SK-N-SH treated with all-trans-retinoic acid at 6 μM for 48 hours (cell line): ENCODE results near the gene ENDOG.

Source experiments
- ATAC-seq: fragments of 200-7000 bp; cut with Tn5 transposase; 3 replicates; pipeline ENCODE4 v1.9.1; 2020; ENCODE audit warnings: mild to moderate bottlenecking, moderate library complexity
- ARNTL ChIP-seq: fragments of 450-650 bp; formaldehyde crosslinking; IDR thresholded peaks from 2 replicates; pipeline ENCODE4 v1.5.0; 2020; ENCODE audit warnings: low read depth, mild to moderate bottlenecking, moderate library complexity, borderline replicate concordance
- BACH2 ChIP-seq: fragments of 250-450 bp; sonication (Bioruptor Pico); IDR thresholded peaks from 2 replicates; pipeline ENCODE4 v1.9.0; 2021; ENCODE audit warnings: mild to moderate bottlenecking, borderline replicate concordance
- CSDC2 ChIP-seq: fragments of 250-450 bp; sonication (Bioruptor Pico); IDR thresholded peaks from 2 replicates; pipeline ENCODE4 v1.5.0; 2020; ENCODE audit warnings: mild to moderate bottlenecking, moderate library complexity
- ESRRG ChIP-seq: fragments of 250-450 bp; sonication (Bioruptor Pico); IDR thresholded peaks from 2 replicates; pipeline ENCODE4 v1.6.1; 2021; ENCODE audit warnings: mild to moderate bottlenecking
- GLIS3 ChIP-seq: fragments of 250-450 bp; sonication (Bioruptor Pico); IDR thresholded peaks from 2 replicates; pipeline ENCODE4 v1.5.0; 2020; ENCODE audit warnings: mild to moderate bottlenecking, moderate library complexity
- ISL1 ChIP-seq: fragments of 250-450 bp; sonication (Bioruptor Pico); IDR thresholded peaks from 2 replicates; pipeline ENCODE4 v2.1.2; 2022; ENCODE audit warnings: mild to moderate bottlenecking, moderate library complexity
- OSR1 ChIP-seq: fragments of 250-450 bp; sonication (Bioruptor Pico); IDR thresholded peaks from 2 replicates; pipeline ENCODE4 v1.8.0; 2022; ENCODE audit warnings: moderate library complexity, mild to moderate bottlenecking, inconsistent platforms
- RARB ChIP-seq: fragments of 250-450 bp; sonication (Bioruptor Pico); IDR thresholded peaks from 2 replicates; pipeline ENCODE4 v1.8.0; 2021; ENCODE audit warnings: mild to moderate bottlenecking, moderate library complexity
- SNAI2 ChIP-seq: fragments of 250-450 bp; sonication (Bioruptor Pico); IDR thresholded peaks from 2 replicates; pipeline ENCODE4 v1.5.0; 2020; ENCODE audit warnings: mild to moderate bottlenecking, moderate library complexity
- TCF4 ChIP-seq: fragments of 250-450 bp; sonication (Bioruptor Pico); IDR thresholded peaks from 2 replicates; pipeline ENCODE4 v1.8.0; 2021; ENCODE audit warnings: mild to moderate bottlenecking, moderate library complexity, borderline replicate concordance
- TOX ChIP-seq: fragments of 250-450 bp; sonication (Bioruptor Pico); IDR thresholded peaks from 2 replicates; pipeline ENCODE4 v1.8.0; 2021; ENCODE audit warnings: mild to moderate bottlenecking, moderate library complexity, borderline replicate concordance
- ZC3H10 ChIP-seq: fragments of 250-450 bp; sonication (Bioruptor Pico); IDR thresholded peaks from 2 replicates; pipeline ENCODE4 v1.5.1; 2021; ENCODE audit warnings: mild to moderate bottlenecking, moderate library complexity
- ZFP3 ChIP-seq: fragments of 250-450 bp; sonication (Bioruptor Pico); IDR thresholded peaks from 2 replicates; pipeline ENCODE4 v1.5.0; 2020; ENCODE audit warnings: mild to moderate bottlenecking, moderate library complexity
- ZFP30 ChIP-seq: fragments of 450-650 bp; formaldehyde crosslinking; IDR thresholded peaks from 2 replicates; pipeline ENCODE4 v1.5.0; 2022; ENCODE audit warnings: mild to moderate bottlenecking, moderate library complexity
- ZNF565 ChIP-seq: fragments of 450-650 bp; formaldehyde crosslinking; conservative IDR thresholded peaks from 2 replicates; pipeline ENCODE4 v1.5.0; 2020; ENCODE audit warnings: low read depth, mild to moderate bottlenecking, moderate library complexity
- ZNF70 ChIP-seq: fragments of 450-650 bp; formaldehyde crosslinking; IDR thresholded peaks from 2 replicates; pipeline ENCODE4 v1.5.0; 2020; ENCODE audit warnings: mild to moderate bottlenecking, moderate library complexity
- ZNF8 ChIP-seq: fragments of 450-650 bp; formaldehyde crosslinking; IDR thresholded peaks from 2 replicates; pipeline ENCODE4 v1.5.0; 2020; ENCODE audit warnings: mild to moderate bottlenecking, moderate library complexity
- TF ChIP-seq, protein P1 (sequence below): fragments of 250-450 bp; sonication (Bioruptor Pico); IDR thresholded peaks from 2 replicates; pipeline ENCODE4 v1.8.0; 2020; ENCODE audit warnings: mild to moderate bottlenecking, moderate library complexity, borderline replicate concordance
- TF ChIP-seq, protein P2 (sequence below): fragments of 250-450 bp; sonication (Bioruptor Pico); IDR thresholded peaks from 2 replicates; pipeline ENCODE4 v1.5.1; 2020; ENCODE audit warnings: low read depth, mild to moderate bottlenecking, moderate library complexity
- TF ChIP-seq, protein P3 (sequence below): fragments of 250-450 bp; sonication (Bioruptor Pico); IDR thresholded peaks from 2 replicates; pipeline ENCODE4 v1.5.1; 2021; ENCODE audit warnings: mild to moderate bottlenecking, moderate library complexity
- TF ChIP-seq, protein P4 (sequence below): fragments of 250-450 bp; sonication (Bioruptor Pico); IDR thresholded peaks from 2 replicates; pipeline ENCODE4 v1.5.0; 2020; ENCODE audit warnings: mild to moderate bottlenecking, moderate library complexity

Gene ENDOG

DNA sequence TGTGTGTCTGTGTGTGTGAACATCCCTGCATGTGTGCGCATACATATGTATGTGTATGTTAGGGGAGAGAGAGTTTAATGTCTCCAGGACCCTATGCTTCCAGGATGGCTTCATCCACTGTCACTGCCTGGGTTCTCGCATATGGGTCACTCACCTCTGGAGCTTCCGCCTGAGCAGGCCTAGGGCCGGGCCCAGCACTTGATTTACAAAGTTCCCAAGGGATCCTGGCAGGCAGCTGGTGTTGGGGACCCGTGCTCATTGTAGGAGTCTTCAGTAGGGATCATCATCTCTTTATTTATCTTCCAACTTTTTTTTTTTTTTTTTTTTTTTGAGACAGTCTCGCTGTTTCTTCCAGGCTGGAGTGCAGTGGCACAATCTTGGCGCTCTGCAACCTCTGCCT lies 18.2 kb upstream of the ENDOG start (continued):
- TF ChIP-seq, protein P1, sequence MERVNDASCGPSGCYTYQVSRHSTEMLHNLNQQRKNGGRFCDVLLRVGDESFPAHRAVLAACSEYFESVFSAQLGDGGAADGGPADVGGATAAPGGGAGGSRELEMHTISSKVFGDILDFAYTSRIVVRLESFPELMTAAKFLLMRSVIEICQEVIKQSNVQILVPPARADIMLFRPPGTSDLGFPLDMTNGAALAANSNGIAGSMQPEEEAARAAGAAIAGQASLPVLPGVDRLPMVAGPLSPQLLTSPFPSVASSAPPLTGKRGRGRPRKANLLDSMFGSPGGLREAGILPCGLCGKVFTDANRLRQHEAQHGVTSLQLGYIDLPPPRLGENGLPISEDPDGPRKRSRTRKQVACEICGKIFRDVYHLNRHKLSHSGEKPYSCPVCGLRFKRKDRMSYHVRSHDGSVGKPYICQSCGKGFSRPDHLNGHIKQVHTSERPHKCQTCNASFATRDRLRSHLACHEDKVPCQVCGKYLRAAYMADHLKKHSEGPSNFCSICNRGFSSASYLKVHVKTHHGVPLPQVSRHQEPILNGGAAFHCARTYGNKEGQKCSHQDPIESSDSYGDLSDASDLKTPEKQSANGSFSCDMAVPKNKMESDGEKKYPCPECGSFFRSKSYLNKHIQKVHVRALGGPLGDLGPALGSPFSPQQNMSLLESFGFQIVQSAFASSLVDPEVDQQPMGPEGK (CRISPR knock-in tag) = no peak
- no peak for TF ChIP-seq SNAI2
- no peak for TF ChIP-seq OSR1 (CRISPR knock-in tag)
- no peak for TF ChIP-seq ZNF70 (CRISPR knock-in tag)
- TF ChIP-seq RARB (CRISPR knock-in tag) = no peak
- no peak for TF ChIP-seq ZFP30 (CRISPR knock-in tag)
- TF ChIP-seq, all 23 proteins: peak for 0

DNA sequence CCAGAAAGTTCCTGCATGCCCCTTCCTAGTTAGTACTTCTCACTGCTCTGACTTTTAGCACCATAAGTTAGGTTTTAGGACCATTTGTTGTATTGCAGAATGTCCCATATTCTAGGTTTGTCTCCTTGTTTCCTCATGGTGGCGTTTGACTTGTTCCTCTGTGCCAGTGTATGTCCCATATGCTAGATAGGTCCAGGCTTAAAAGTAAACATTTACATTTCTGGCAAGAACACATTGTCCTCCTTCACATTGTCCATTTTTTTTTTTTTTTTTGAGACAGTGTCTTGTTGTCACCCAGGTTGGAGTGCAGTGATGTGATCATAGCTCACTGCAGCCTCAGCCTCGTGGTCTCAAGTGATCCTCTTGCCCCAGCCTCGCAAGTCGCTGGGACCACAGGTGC lies 15.8 kb upstream of the ENDOG start:
- no peak for ATAC-seq

DNA sequence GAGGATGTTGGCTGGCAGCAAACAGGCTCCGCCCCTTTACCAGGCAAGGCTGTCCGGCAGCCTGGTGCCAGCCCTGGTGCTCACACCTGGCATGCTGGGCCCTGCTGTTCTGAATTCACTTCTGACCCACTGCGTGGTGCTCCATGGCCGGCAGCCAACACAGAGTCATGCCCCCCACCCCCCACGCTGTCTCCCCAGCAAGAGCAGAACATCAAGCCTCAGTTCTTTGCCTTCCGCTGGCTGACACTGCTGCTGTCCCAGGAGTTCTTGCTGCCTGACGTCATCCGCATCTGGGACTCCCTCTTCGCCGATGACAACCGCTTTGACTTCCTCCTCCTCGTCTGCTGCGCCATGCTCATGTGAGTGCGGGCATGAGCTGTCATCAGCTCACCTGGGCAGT lies 12.6 kb upstream of the ENDOG start:
- ATAC-seq = no peak
- TF ChIP-seq, protein P2, sequence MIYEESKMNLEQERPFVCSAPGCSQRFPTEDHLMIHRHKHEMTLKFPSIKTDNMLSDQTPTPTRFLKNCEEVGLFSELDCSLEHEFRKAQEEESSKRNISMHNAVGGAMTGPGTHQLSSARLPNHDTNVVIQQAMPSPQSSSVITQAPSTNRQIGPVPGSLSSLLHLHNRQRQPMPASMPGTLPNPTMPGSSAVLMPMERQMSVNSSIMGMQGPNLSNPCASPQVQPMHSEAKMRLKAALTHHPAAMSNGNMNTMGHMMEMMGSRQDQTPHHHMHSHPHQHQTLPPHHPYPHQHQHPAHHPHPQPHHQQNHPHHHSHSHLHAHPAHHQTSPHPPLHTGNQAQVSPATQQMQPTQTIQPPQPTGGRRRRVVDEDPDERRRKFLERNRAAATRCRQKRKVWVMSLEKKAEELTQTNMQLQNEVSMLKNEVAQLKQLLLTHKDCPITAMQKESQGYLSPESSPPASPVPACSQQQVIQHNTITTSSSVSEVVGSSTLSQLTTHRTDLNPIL (CRISPR knock-in tag) = no peak
- TF ChIP-seq CSDC2 (CRISPR knock-in tag) (no peak), BACH2 (CRISPR knock-in tag) (no peak), ZNF565 (CRISPR knock-in tag) (no peak), TOX (CRISPR knock-in tag) (no peak), ZNF70 (CRISPR knock-in tag) (no peak), TCF4 (CRISPR knock-in tag) (no peak), ESRRG (no peak)

More for the DNA sequence above, 15.8 kb upstream of the ENDOG start:
- TF ChIP-seq, protein P3, sequence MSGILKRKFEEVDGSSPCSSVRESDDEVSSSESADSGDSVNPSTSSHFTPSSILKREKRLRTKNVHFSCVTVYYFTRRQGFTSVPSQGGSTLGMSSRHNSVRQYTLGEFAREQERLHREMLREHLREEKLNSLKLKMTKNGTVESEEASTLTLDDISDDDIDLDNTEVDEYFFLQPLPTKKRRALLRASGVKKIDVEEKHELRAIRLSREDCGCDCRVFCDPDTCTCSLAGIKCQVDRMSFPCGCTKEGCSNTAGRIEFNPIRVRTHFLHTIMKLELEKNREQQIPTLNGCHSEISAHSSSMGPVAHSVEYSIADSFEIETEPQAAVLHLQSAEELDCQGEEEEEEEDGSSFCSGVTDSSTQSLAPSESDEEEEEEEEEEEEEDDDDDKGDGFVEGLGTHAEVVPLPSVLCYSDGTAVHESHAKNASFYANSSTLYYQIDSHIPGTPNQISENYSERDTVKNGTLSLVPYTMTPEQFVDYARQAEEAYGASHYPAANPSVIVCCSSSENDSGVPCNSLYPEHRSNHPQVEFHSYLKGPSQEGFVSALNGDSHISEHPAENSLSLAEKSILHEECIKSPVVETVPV (CRISPR knock-in tag) = no peak
- TF ChIP-seq ZFP30 (CRISPR knock-in tag) (no peak), ZNF70 (CRISPR knock-in tag) (no peak), RARB (CRISPR knock-in tag) (no peak), SNAI2 (no peak), ISL1 (CRISPR knock-in tag) (no peak), OSR1 (CRISPR knock-in tag) (no peak), GLIS3 (CRISPR knock-in tag) (no peak), BACH2 (CRISPR knock-in tag) (no peak), TOX (CRISPR knock-in tag) (no peak), ZFP3 (CRISPR knock-in tag) (no peak), ESRRG (no peak), ARNTL (CRISPR knock-in tag) (no peak), ZC3H10 (CRISPR knock-in tag) (no peak), TCF4 (CRISPR knock-in tag) (no peak), ZNF8 (no peak)
- TF ChIP-seq, protein P2 (CRISPR knock-in tag) = no peak
- TF ChIP-seq, protein P4, sequence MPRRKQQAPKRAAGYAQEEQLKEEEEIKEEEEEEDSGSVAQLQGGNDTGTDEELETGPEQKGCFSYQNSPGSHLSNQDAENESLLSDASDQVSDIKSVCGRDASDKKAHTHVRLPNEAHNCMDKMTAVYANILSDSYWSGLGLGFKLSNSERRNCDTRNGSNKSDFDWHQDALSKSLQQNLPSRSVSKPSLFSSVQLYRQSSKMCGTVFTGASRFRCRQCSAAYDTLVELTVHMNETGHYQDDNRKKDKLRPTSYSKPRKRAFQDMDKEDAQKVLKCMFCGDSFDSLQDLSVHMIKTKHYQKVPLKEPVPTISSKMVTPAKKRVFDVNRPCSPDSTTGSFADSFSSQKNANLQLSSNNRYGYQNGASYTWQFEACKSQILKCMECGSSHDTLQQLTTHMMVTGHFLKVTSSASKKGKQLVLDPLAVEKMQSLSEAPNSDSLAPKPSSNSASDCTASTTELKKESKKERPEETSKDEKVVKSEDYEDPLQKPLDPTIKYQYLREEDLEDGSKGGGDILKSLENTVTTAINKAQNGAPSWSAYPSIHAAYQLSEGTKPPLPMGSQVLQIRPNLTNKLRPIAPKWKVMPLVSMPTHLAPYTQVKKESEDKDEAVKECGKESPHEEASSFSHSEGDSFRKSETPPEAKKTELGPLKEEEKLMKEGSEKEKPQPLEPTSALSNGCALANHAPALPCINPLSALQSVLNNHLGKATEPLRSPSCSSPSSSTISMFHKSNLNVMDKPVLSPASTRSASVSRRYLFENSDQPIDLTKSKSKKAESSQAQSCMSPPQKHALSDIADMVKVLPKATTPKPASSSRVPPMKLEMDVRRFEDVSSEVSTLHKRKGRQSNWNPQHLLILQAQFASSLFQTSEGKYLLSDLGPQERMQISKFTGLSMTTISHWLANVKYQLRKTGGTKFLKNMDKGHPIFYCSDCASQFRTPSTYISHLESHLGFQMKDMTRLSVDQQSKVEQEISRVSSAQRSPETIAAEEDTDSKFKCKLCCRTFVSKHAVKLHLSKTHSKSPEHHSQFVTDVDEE = no peak
